HTR-8/SVneo (cell line): ENCODE results near the gene HPS4.
A peak's percentile ranks its signal among the peaks of the same experiment; 100 is the strongest.
"Not testable (repeated sequence)": the region's sequence is repeated elsewhere in the genome, so short reads cannot be mapped to it uniquely, and the experiment has no call there.

ENCODE experiments used
- DNase-seq: peaks from one replicate; pipeline ENCODE4 v3.0.0; 2011; ENCODE audit warnings: low spot score, mixed read lengths; ENCODE audit not compliant: insufficient read length
- FAIRE-seq: peaks from 2 replicates; lab custom pipeline; 2011; peaks lifted over from hg19 to GRCh38; lab: Jason Lieb, UNC

The HPS4 gene

DNA sequence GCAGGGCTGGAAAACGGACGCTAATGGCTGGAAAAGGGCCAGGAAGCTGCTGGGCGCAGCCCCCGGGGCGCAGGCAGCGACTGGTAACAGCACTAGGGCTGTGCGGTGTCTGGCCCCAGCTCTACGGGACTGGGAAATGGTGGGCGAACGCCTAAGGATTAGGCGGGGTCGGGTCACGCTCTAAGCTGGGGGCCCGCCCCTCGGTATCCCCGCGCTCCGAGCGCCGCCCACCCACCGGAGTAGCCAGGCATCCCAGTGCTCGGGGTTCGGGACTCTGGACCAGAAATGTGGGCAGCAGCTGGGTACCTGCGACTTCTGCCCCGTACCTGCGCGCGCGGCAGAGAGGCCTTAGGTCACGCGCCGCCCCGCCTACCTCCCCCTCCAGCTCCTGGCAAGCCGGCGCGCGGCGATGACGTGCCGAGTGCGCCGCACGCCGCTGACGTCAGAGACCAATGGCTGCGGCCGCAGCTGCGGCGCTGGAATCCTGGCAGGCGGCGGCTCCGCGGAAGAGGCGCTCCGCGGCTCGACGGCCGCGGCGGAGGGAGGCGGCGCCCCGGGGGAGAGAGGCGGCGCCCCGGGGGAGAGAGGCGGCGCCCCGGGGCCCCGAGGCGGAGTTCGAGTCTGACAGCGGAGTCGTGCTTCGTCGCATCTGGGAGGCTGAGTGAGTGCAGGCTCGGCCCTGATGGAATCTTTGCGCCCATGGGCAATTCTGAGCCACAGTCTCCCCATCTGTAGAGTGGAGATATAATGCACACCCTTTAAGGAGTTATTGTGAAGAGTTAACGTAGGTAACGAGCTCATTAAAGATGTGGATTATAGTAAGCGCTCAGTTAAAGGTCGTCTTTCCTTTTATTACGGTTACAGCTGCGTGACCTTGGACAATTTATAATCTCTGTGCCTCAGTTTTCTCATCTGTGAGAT lies at the start of gene HPS4, which contains the start of gene SRRD:
Gene HPS4 (minus strand): TSS at position 345 of the 921 bp plus-strand sequence. CDS start 2,021 bp downstream, outside the sequence.
Gene SRRD (plus strand): TSS at position 439 of the 921 bp plus-strand sequence. CDS start 14 bp downstream, at position 453.
- DNase-seq (peak; percentile 76), FAIRE-seq (no peak)

DNA sequence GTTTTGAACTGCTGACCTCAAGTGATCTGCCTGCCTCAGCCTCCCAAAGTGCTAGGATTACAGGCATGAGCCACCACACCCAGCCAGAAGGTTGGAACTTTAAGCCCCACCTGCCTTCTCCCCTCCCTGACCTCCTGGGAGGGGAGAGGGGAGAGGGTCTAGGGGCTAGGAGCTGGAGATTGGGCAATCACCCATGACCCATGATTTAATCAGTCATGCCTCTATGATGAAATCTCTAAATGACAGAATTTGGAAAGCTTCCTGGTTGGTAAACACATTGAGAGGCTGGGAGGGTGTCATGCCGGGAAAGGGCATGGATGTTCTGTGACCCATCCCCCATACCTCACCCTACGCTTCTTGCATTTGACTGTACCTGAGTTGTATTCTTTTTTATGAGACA lies 45.8 kb upstream of the HPS4 start:
- FAIRE-seq (no peak), DNase-seq (no peak)

DNA sequence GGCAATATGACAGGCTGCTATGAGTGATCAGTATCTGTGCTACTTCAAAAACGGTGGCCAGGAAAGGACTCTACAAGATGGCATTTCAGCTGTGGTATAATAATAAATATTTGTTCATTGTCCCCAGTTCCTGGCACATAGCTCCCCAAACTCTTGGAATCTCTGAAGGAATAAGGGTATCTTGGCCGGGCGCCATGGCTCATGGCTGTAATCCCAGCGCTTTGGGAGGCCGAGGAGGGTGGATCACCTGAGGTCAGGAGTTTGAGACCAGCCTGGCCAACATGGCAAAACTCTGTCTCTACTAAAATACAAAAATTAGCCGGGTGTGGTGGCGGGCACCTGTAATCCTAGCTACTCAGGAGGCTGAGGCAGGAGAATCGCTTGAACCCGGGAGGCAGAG lies 44.9 kb upstream of the HPS4 start:
- FAIRE-seq, DNase-seq: not testable (repeated sequence)

DNA sequence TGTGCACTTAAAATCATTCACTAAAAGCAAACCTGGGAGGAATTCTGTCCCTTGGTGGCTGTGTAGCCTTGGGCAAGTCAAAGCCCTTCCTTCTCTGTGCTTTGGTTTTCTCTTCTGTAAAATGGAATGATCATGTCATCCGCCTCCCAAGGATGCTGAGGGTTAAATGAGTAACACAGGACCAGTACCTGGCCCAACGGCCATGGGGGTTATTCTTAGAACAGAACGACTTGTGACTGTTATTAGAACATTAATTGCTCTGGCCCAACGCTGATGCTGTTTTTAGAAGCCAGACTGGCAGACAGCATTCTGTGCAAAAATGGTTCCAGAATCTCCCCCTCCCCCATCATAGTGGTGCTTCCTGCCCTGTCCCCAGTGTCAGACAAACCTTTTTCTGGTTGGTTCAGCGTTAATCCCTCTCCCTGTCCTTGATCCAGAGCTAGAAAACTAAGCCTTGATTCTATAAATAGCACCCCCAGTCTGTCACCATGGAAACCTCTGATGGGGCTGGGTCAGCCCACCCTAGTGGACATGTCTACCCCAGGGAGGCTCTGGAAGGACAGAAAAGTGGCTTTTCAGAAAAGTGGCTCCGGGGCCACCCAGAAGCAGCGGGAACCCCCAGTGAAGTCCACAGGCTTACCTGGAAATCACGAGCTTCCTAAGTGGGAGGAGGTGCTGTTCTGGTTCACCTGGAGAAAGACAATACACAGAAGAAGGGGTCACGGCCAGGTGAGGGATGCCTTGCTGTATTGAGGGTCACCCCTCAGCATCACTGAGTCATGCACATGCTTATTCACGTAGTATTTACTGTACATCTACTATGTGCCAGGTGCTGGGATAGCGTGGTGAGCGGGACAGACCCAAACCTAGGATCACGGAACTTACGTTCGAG lies 44.2 kb upstream of the HPS4 start:
- DNase-seq = no peak
- FAIRE-seq = no peak

DNA sequence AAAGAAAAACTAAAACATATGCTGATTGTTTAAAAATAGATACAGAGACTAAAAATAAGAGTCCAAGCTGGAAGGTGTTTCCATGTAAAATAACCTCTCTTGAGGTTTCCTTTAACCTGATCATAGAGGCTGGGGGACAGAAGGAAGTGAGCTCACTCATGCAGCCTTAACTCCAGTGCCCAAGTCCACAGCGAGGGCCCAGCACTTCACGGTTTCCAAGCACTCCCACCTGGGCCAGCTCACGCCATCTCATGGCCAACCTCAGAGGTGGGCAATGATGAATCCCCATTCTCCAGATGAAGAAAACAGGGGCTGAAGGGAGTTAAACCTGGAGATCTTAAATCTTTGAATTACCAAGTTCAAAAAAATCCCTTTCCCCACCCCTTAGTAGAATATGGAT lies 43.6 kb upstream of the HPS4 start:
- FAIRE-seq (no peak), DNase-seq (no peak)

DNA sequence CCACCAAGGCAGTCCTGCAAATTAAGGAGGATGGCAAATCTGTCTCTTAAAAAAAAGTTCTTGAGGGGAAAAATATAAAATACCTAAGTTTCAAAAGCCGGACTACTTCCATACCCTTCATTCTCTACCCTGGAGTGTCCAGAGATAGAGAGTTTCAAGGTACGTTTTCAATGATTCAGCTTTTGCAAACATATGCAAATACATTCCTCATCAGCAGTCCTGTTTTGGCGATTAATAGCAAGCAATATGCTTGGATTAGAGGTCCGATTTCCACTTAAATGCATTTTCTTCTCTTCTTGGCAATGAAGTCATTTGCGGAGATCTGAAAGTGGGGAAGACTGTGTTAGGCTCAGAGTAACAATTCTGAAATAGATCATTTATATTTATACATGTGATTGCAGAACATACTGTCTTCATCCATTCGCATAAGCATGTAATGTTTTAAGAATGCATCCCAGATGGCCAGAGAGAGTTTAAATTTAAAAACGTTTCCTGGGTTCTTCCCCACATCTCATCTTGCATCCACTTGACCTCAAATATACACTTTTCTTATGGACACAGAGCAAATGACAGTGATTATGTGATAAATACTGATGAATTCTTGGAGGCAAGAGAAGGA lies 42.5 kb upstream of the HPS4 start:
- no peak for DNase-seq
- no peak for FAIRE-seq

DNA sequence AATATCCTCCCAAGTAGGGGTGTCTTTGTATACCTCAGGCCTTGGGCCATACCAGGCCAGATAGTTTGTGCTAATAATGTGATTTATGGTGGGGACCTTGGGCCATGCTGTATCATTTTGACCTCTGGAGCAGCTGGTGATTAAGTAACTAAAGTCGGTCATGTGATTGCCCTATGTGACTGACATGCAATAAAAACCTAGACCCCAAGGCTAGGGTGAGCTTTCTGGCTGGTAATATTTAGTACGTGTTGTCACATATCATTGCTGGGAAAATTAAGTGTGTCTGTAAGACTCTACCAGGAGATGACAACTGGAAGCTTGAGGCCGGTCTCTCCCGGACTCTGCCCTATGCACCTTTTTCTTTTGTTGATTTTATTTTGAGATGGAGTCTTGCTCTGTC lies 41.3 kb upstream of the HPS4 start:
- no peak for DNase-seq
- FAIRE-seq = no peak

DNA sequence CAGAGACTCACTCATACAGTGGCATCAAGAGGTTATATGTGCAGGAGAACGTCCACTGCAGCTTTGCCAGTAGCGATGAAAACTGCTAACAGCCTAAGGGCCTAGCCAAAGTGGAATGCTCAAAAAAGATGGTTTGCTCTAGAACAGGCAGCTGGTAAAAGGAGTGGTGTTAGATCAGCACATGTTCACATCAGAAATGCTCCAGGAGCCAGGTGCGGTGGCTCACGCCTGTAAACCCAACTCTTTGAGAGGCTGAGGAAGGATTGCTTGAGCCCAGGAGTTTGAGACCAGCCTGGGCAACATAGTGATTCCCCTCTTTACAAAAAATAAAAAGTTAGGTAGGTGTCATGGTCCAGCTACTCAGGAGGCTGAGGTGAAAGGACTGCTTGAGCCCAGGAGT lies 39.0 kb upstream of the HPS4 start:
- FAIRE-seq (no peak), DNase-seq (no peak)

DNA sequence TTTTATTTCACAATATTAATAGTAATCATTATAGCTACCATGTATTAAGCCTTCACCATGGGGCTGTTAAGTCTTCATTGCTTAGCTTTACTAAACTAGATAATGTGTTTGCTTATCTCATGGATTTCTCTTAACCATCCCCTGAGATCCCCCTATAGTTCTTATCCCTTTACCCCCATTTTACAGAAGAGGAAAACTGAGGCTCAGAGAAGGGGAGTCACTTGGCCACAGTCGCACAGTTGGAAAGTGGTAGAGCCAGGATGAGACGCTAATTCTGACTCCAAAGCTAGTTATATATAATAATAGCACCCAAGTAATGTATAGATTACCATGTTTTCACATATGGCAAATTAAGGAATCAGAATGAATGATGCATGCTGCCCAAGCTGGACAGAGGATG lies 38.4 kb upstream of the HPS4 start:
- no peak for FAIRE-seq

DNA sequence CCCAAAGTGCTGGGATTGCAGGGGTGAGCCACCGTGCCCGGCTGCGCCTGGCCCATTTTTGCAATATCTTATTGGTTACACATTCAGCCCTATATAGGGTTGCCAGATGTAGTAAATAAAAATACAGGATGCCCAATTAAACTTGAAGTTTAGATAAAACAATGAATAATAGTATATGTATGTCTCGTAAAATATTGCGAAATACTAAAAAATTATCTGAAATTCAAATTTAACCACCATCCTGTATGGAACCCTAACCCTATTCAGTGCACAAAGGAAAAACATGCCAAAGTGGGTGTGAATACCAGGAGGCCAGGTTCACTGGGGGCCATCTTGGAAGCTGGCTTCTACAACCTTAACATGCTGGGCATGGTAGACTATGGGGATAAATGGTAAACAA lies 33.8 kb upstream of the HPS4 start:
- no peak for FAIRE-seq
- no peak for DNase-seq

More for the DNA sequence above, 38.4 kb upstream of the HPS4 start:
- no peak for DNase-seq

DNA sequence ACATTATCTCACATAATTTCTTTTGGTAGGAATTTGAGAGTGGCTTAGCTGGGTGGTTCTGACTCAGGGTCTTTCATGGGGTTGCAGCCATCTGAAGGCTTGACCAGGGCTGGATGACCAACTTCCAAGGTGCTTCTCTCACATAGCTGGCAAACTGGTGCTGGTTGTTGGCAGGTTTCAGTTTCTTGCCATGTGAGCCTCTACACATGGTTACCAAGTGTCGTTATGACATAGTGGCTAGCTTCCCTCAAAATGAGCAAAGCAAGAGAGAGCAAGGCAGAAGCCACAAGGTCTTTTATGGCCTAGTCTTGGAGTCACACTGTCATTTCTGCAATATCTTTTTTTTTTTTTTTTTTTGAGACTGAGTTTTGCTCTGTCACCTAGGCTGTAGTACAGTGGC lies 32.9 kb upstream of the HPS4 start:
- FAIRE-seq (no peak), DNase-seq (no peak)

DNA sequence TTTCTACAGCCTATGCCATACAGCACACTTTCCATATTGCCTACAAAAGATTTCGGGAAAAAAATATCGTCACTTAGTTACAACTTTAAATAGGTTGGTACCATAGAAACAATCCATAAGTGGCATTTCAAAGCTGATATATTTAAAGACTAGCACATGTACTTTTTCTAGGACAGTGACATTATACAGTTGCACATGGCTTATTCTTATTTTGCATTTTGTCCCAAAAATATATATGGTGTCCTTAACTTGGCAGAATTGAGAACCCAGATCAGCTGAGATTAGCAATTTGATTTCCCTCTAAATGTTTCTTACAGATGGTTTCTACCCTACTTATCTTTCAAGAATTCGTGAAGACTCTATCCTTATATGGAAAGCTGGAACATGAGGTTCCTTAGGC lies 32.3 kb upstream of the HPS4 start:
- FAIRE-seq = no peak

DNA sequence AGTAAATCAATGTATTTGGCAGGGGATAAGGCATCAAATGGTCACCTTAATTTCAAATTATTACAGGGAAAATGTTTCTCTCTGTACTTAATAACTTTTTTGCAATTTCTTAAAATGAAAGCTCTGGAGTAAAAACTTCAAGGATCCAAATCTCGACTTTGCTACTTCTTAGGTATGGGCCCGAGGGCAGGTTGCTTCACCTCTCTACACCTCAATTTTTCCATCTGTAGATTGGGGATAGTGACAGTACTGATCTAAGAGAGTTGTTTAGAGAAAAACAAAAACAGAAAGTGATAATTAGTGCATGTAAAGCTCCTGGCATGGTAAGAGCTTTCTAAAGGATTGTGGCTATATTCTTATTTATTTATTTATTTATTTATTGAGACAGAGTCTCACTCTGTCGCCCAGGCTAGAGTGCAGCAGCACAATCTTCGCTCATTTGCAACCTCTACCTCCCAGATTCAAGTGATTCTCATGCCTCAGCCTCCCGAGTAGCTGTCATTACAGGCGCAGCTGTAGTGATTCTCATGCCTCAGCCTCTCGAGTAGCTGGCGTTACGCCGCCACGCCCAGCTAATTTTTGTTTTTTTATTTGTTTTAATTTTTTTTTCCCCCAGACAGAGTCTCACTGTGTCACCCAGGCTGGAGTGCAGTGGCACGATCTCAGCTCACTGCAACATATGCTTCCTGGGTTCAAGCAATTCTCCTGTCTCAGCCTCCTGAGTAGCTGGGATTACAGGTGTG lies 31.0 kb upstream of the HPS4 start:
- no peak for FAIRE-seq
- DNase-seq = no peak

More for the DNA sequence above, 32.3 kb upstream of the HPS4 start:
- no peak for DNase-seq

DNA sequence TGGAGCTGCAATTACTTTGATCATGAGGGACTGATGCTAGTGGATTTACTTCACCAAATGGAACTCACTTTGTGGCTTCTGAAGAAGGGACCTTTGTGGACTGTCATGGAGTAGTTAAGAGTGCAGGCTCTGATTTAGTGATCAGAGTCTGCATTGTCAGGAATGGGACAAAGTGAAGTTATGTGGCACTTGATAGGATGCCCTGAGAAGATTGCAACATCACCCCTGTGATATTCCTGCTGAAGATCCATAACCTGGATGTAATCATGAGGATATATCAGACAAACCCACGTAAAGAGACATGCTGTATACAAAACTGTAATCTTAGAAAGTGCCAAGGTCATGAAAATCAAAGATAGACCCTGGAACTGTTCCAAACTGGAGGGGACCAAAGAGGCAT lies 30.3 kb upstream of the HPS4 start:
- DNase-seq (no peak), FAIRE-seq (no peak)

DNA sequence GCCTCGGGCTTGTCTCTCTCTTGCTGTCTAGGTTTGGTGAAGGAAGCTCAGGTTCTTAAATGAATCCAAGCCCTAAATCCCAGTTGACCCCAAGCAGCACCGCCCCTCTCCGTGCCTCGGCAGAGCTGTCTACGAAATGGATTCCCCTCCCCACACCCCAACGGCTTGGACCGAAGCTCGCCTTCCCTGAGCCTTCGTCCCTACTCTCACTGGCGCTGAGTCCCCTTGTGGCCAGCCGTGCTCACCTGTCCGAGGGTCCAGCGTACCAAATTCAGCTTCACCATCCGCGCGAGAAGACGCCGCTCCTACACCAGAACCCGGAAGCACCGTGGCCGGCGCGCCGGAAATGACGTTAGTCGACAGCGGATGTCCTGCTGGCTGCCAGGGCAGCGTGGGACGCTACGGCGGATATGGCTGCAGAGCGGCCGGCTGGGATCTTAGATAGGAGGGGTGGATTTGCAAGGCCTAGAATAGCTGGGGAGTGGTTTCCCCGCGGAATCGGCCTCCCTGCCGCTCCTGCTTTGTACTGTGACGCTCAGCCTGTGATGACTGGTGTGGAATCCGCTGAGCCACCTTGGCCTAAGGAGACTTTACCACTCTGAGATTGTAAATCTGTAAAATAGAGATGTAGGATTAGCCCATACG lies 28.7 kb upstream of the HPS4 start, which contains the start of gene TFIP11:
Gene TFIP11 (minus strand): TSS at position 325 of the 645 bp plus-strand sequence. CDS start 2,201 bp downstream, outside the sequence.
- peak; percentile 85 for FAIRE-seq
- peak; percentile 89 for DNase-seq

DNA sequence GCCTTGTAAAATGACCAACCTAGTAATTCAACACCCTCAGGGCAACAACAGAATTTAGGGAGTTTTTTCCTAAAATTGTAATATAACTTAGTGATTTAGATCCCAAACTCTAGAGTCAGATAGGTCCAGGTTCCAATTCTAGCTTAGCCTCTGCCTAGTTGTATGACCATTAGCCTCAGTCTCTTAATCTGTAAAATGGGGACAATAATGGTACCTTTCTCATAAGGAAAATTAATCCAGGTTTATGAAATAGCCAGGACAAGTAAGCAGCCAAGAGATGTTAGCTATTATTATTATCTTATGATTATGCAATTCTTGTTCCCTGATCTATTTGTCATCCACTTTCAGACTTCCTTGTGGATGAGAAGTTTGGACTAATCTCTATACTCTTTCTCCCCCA lies 24.6 kb upstream of the HPS4 start:
- DNase-seq (no peak), FAIRE-seq (no peak)

DNA sequence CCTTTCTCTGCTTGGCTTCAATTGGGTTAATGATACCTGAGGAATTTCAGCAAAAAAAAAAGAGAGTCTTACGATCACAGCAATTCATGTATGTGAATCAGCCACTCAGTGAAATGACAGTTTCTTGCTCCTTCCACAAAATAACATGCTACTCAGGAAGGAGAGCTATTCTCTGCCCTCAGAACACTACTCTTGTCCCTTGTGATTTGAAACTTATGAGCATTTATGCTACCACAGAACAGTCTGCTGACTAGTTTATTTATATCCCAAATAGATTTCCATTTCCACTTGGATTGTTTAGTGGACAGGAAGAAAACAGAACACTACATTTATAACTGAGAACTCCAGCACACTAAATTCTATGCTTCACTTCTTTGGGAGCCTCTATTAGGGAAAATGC lies 20.2 kb upstream of the HPS4 start:
- DNase-seq (no peak), FAIRE-seq (no peak)

DNA sequence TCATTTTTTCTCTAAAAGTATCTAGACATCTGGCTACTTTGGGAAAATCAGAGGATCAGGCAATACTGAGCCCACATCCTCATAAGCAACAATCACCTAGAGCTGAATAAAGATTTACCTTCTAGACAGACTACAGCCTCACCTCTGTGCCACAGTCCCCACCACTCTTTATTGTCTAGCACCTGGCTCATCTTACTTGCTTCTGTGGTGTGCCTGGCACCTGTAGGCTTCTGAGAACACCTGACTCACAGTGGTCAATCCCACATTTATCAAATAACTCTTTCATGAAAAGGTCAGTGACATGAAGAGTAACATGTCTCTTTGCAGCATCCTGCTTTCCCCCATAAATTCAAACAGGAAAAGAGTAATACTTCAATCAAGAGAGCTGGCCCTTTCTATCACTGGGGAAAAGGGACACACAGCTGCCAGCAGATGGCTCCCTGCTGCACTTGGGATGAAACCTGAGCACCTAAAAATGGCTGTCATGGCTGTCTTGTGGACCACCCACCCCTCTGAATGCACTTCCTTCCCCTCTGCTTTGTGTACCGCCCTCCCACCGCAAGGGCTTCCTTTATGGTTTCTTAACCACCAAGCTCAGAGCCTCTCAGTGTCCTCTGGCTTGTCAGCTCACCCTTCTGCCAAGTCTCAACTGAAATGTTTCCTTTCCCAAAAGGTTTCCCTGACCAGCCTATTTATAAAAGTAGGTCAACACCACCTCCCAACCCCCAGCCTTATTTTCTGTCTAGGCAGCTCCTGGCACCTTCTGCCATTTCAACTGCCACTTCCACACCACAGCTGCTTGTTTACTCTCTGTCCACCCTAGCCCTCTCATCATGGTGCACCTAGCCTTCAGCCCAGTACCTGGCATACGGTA lies 19.3 kb upstream of the HPS4 start:
- FAIRE-seq (no peak), DNase-seq (peak; percentile 23)
